HepG2 (cell line): ENCODE measurements around the gene CTIF. TPM values are rescaled to one million over a fixed set of nuclear protein-coding genes. Genes with fewer than 3 reads are reported as not detected.

Experiments
- CHCHD3 ChIP-seq: sonication (generic); formaldehyde crosslinking; IDR thresholded peaks from 2 replicates; pipeline ENCODE4 v1.8.0; 2022; ENCODE audit warnings: mild to moderate bottlenecking, missing genetic modification reagents, moderate library complexity
- FOSL1 ChIP-seq: sonication (generic); formaldehyde crosslinking; IDR thresholded peaks from 2 replicates; pipeline ENCODE4 v1.9.0; 2021; ENCODE audit warnings: missing genetic modification reagents, borderline replicate concordance
- GABPB1 ChIP-seq: IDR thresholded peaks from 2 replicates; pipeline ENCODE4 v1.6.1; 2016; ENCODE audit warnings: mild to moderate bottlenecking, missing genetic modification reagents, moderate library complexity, missing compliant biosample characterization
- GLI4 ChIP-seq: sonication (generic); formaldehyde crosslinking; IDR thresholded peaks from 2 replicates; pipeline ENCODE4 v1.5.1; 2020; ENCODE audit warnings: missing genetic modification reagents, mild to moderate bottlenecking, moderate library complexity, borderline replicate concordance
- HNF4G ChIP-seq, 2 experiments: sonication (generic) in 1 of 2; formaldehyde crosslinking in 1 of 2; IDR thresholded peaks; 2 replicates each; pipeline versions ENCODE4 v1.4.0 to v1.6.1; 2011 to 2020; ENCODE audit warnings: borderline replicate concordance in 2 of 2, low read depth in 2 of 2, mild to moderate bottlenecking in 2 of 2, low read length in 1 of 2, missing genetic modification reagents in 1 of 2, moderate library complexity in 1 of 2
- NFE2L1 ChIP-seq: sonication (generic); formaldehyde crosslinking; IDR thresholded peaks from 2 replicates; pipeline ENCODE4 v1.4.0; 2020; ENCODE audit warnings: missing genetic modification reagents, mild to moderate bottlenecking, borderline replicate concordance
- NFE2L2 ChIP-seq: fragments of 150-350 bp; IDR thresholded peaks from 2 replicates; pipeline ENCODE4 v1.6.1; 2014; ENCODE audit warnings: low read length
- NR2F1 ChIP-seq, 2 experiments: fragments of 450-650 bp in 1 of 2; formaldehyde crosslinking in 1 of 2; IDR thresholded peaks; 2 replicates each; pipeline versions ENCODE4 v1.5.0 to v1.6.1; 2016 to 2020; ENCODE audit warnings: mild to moderate bottlenecking in 1 of 2, missing compliant biosample characterization in 1 of 2, missing genetic modification reagents in 1 of 2, moderate library complexity in 1 of 2
- PAX8 ChIP-seq: sonication (generic); formaldehyde crosslinking; IDR thresholded peaks from 2 replicates; pipeline ENCODE4 v1.8.0; 2022; ENCODE audit warnings: mild to moderate bottlenecking, missing genetic modification reagents, borderline replicate concordance
- REXO4 ChIP-seq: sonication (generic); formaldehyde crosslinking; IDR thresholded peaks from 2 replicates; pipeline ENCODE4 v1.8.0; 2022; ENCODE audit warnings: missing genetic modification reagents, mild to moderate bottlenecking, borderline replicate concordance
- SP5 ChIP-seq: IDR thresholded peaks from 2 replicates; pipeline ENCODE4 v1.6.1; 2016; ENCODE audit warnings: low read depth, borderline replicate concordance
- ZBTB1 ChIP-seq: sonication (generic); formaldehyde crosslinking; IDR thresholded peaks from 2 replicates; pipeline ENCODE4 v1.4.0; 2020; ENCODE audit warnings: missing genetic modification reagents, borderline replicate concordance
- ZMAT3 ChIP-seq: sonication (generic); formaldehyde crosslinking; conservative IDR thresholded peaks from 2 replicates; pipeline ENCODE4 v1.7.0; 2021; ENCODE audit warnings: missing genetic modification reagents
- ZNF34 ChIP-seq: sonication (generic); formaldehyde crosslinking; IDR thresholded peaks from 2 replicates; pipeline ENCODE4 v1.4.0; 2020; ENCODE audit warnings: mild to moderate bottlenecking, missing genetic modification reagents, borderline replicate concordance
- ZNF510 ChIP-seq: sonication (generic); formaldehyde crosslinking; IDR thresholded peaks from 2 replicates; pipeline ENCODE4 v1.4.0; 2020; ENCODE audit warnings: low read depth, mild to moderate bottlenecking, missing genetic modification reagents
- ZNF530 ChIP-seq: sonication (generic); formaldehyde crosslinking; IDR thresholded peaks from 2 replicates; pipeline ENCODE4 v1.5.0; 2020; ENCODE audit warnings: low read depth, mild to moderate bottlenecking, missing genetic modification reagents
- ZNF546 ChIP-seq: sonication (generic); formaldehyde crosslinking; conservative IDR thresholded peaks from 2 replicates; pipeline ENCODE4 v1.8.1; 2023; ENCODE audit warnings: mild to moderate bottlenecking, missing genetic modification reagents
- polyA plus RNA-seq, 8 experiments: library from polyadenylated mRNA; depleted of rRNA in 3 of 8; stranded (reverse) in 7 of 8; unstranded in 1 of 8; fragments of >200 nt; fragmentation: Illumina TruSeq in 4 of 8; extraction: Trizol in 4 of 8; gene quantifications; 2 replicates each; pipeline versions ENCODE4 v1.2.1 to v1.2.3, GENCODE V29; 2011 to 2016; ENCODE audit warnings: low read depth in 4 of 8, missing spikeins in 1 of 8, mixed read lengths in 1 of 8; ENCODE audit not compliant: insufficient read depth in 1 of 8
- total RNA-seq, 5 experiments: library from RNA; depleted of rRNA; stranded (reverse); fragments of >200 nt; fragmentation: Illumina TruSeq; extraction: Trizol; gene quantifications; 2 replicates each; pipeline ENCODE4 v1.2.3, GENCODE V29; 2016; ENCODE audit warnings: low read depth in 1 of 5
- TF ChIP-seq, protein P1 (sequence below): sonication (generic); formaldehyde crosslinking; IDR thresholded peaks from 2 replicates; pipeline ENCODE4 v1.4.0; 2020; ENCODE audit warnings: missing genetic modification reagents, mild to moderate bottlenecking, borderline replicate concordance
- TF ChIP-seq, protein P2 (sequence below): sonication (generic); formaldehyde crosslinking; IDR thresholded peaks from 2 replicates; pipeline ENCODE4 v1.4.0; 2020; ENCODE audit warnings: missing genetic modification reagents, borderline replicate concordance
- TF ChIP-seq, protein P3 (sequence below): sonication (generic); formaldehyde crosslinking; IDR thresholded peaks from 2 replicates; pipeline ENCODE4 v1.4.0; 2020; ENCODE audit warnings: missing genetic modification reagents
- TF ChIP-seq, protein P4 (sequence below): IDR thresholded peaks from 2 replicates; pipeline ENCODE4 v1.6.1; 2016; ENCODE audit warnings: low read depth

Gene CTIF
- total and polyA plus RNA-seq, 2 of the 13 experiments (the other 11 are each of a cell fraction or from before 2014, with no cell fraction given): 18.2 to 28.0 TPM

DNA sequence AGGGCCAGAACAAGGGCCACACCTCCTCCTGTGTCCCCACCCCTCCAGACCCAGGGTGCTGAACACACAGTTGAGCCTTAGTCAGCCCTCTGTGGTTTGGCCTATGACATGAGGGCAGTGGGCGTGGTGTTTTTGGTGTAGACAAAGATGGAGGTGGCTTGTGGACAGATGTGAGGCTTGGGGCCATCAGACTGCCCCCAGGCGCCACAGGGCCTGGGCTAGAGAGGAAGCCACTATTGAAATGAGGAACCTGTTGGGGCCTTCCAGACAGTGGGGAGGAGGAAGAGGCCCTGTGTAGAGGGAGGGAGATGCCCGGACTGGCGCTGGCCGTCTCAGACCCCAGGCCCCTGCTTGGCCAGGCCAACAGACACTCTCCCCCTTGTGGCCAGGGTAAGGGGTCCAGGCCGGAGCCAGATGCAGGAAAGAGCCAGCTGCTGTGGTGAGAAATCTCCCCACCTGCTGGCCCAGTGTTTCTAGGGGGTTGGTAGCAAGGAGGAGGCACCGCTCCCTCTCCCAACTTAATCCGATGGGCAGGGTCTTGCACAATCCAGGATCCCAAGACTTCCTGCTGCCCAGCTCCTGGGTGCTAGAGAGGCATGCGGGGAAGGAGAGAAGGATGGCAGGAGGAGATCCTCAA is 358.2 kb downstream of the CTIF start (continued):
- TF ChIP-seq, protein P1, sequence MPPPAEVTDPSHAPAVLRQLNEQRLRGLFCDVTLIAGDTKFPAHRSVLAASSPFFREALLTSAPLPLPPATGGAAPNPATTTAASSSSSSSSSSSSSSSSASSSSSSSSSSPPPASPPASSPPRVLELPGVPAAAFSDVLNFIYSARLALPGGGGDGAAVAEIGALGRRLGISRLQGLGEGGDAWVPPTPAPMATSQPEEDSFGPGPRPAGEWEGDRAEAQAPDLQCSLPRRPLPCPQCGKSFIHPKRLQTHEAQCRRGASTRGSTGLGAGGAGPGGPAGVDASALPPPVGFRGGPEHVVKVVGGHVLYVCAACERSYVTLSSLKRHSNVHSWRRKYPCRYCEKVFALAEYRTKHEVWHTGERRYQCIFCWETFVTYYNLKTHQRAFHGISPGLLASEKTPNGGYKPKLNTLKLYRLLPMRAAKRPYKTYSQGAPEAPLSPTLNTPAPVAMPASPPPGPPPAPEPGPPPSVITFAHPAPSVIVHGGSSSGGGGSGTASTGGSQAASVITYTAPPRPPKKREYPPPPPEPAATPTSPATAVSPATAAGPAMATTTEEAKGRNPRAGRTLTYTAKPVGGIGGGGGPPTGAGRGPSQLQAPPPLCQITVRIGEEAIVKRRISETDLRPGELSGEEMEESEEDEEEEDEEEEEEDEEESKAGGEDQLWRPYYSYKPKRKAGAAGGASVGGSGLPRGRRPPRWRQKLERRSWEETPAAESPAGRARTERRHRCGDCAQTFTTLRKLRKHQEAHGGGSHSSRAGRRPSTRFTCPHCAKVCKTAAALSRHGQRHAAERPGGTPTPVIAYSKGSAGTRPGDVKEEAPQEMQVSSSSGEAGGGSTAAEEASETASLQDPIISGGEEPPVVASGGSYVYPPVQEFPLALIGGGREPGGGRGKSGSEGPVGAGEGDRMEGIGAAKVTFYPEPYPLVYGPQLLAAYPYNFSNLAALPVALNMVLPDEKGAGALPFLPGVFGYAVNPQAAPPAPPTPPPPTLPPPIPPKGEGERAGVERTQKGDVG (CRISPR knock-in tag): peak; percentile 63; the same call in 1 of the 2 replicates
- TF ChIP-seq REXO4 (CRISPR knock-in tag) (no peak), ZNF546 (CRISPR knock-in tag) (no peak), GLI4 (no peak), ZBTB1 (CRISPR knock-in tag) (no peak), ZNF34 (CRISPR knock-in tag) (no peak; the same call in 1 of the 2 replicates), GABPB1 (peak; percentile 33; the same call in 1 of the 2 replicates), FOSL1 (no peak), SP5 (CRISPR knock-in tag) (peak; percentile 90), CHCHD3 (CRISPR knock-in tag) (no peak), NFE2L2 (no peak), HNF4G (IDR thresholded peaks at IDR 0.05; ENCODE audit: borderline replicate concordance, low read depth, low read length) (no peak), HNF4G (CRISPR knock-in tag; IDR thresholded peaks at IDR 0.05; ENCODE audit: borderline replicate concordance, low read depth) (no peak), NFE2L1 (CRISPR knock-in tag) (no peak), ZMAT3 (CRISPR knock-in tag) (no peak), ZNF510 (no peak), ZNF530 (CRISPR knock-in tag) (no peak), NR2F1 (CRISPR knock-in tag; IDR thresholded peaks at IDR 0.05) (peak; percentile 71 to 86; a peak in 3 of 4 replicates), PAX8 (CRISPR knock-in tag) (no peak)
- TF ChIP-seq, protein P2, sequence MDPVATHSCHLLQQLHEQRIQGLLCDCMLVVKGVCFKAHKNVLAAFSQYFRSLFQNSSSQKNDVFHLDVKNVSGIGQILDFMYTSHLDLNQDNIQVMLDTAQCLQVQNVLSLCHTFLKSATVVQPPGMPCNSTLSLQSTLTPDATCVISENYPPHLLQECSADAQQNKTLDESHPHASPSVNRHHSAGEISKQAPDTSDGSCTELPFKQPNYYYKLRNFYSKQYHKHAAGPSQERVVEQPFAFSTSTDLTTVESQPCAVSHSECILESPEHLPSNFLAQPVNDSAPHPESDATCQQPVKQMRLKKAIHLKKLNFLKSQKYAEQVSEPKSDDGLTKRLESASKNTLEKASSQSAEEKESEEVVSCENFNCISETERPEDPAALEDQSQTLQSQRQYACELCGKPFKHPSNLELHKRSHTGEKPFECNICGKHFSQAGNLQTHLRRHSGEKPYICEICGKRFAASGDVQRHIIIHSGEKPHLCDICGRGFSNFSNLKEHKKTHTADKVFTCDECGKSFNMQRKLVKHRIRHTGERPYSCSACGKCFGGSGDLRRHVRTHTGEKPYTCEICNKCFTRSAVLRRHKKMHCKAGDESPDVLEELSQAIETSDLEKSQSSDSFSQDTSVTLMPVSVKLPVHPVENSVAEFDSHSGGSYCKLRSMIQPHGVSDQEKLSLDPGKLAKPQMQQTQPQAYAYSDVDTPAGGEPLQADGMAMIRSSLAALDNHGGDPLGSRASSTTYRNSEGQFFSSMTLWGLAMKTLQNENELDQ (CRISPR knock-in tag): no peak
- TF ChIP-seq, protein P3, sequence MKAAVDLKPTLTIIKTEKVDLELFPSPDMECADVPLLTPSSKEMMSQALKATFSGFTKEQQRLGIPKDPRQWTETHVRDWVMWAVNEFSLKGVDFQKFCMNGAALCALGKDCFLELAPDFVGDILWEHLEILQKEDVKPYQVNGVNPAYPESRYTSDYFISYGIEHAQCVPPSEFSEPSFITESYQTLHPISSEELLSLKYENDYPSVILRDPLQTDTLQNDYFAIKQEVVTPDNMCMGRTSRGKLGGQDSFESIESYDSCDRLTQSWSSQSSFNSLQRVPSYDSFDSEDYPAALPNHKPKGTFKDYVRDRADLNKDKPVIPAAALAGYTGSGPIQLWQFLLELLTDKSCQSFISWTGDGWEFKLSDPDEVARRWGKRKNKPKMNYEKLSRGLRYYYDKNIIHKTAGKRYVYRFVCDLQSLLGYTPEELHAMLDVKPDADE (CRISPR knock-in tag): no peak
- TF ChIP-seq, protein P4, sequence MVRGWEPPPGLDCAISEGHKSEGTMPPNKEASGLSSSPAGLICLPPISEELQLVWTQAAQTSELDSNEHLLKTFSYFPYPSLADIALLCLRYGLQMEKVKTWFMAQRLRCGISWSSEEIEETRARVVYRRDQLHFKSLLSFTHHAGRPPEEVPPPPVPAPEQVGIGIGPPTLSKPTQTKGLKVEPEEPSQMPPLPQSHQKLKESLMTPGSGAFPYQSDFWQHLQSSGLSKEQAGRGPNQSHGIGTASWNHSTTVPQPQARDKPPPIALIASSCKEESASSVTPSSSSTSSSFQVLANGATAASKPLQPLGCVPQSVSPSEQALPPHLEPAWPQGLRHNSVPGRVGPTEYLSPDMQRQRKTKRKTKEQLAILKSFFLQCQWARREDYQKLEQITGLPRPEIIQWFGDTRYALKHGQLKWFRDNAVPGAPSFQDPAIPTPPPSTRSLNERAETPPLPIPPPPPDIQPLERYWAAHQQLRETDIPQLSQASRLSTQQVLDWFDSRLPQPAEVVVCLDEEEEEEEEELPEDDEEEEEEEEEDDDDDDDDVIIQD (CRISPR knock-in tag): peak; percentile 64
